Measurements from ENCODE around the gene FBP2.

FBP2 gene

DNA sequence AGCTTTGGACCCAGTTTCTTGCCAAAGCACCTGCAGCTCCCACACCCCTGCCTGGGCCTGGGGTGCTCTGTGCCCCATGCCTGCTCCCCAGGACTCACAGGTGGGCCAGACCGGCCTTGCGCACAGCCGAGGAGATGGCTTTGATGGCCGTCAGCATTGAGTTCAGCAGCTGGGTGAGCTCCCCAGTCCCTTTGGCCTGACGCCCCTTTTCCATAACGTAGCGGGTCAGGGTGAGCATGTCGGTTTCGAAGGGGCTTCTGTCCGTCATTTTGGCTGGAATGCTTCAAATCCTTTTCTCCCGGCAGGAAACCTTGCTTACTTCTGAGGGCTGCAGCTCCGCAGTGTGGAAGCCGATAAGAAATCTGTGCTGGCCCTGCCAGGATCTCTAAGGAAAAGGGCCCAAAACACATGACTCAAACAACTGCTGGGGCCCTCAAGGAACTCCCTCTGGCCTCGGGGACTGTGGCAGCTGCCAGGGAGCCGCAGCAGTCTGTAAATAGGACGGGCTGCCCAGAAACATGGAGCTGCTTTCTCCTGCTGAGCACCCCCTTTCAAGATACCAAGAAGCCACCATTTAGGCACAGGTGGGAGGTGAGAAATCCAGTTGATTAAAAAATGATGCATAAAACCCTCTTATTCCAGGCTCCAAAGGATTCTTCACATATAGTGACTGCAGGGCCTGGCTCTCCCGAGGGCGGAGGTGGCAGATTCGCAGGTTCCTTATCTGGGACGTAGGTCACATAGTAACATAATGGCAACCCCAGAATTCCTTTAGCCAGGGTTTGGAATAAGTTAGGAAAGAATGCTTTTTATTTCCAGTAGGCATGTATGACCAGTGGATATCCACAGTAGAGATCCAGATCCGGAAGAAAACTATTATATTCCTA lies at the start of gene FBP2:
Gene FBP2, minus strand, starts transcription at position 366 of the 887 bp plus-strand sequence. Its CDS starts 98 bp downstream, at position 268.
- Histone ChIP-seq H3K4me3 (ENCODE audit: low read depth, low read length) (no peak within 1 kb of the TSS), H3K27me3 (ENCODE audit: control insufficient read depth, insufficient read depth, low read length) (no peaks in the 10 kb centered on the region), H3K9me3 (ENCODE audit: control insufficient read depth, insufficient read depth, low read length) (no peaks in the 10 kb centered on the region), H3K9ac (ENCODE audit: low read depth, low read length) (no peak within 1 kb of the TSS), H3K36me3 (ENCODE audit: control insufficient read depth, insufficient read depth, low read length) (no peaks in the 10 kb centered on the region), H3K4me1 (ENCODE audit: control insufficient read depth, insufficient read depth, low read length) (no peaks in the 10 kb centered on the region)

DNA sequence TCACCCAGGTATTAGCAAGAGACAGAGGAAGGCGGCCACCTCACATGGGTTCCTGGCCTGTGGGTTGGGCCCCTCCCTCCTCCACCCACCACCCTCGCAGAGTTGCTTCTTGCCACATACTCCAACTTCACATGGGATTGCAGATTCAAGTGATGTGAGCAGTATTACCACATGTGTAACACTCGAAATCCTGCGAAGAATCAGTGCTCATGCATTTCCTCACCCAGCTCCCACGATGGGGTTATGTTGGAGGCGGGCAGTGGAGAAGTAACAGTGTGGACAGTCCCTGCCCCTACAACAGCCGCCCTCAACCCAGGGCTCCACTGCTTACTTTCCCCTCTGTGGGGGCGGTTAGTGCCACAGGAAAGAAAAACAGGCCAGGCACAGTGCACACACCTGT lies 49.6 kb upstream of the FBP2 start:
- H3K4me1 ChIP-seq (ENCODE audit: control insufficient read depth, insufficient read depth, low read length): peaks cover 6% of the 10 kb centered on the region
- H3K27me3 ChIP-seq (ENCODE audit: control insufficient read depth, insufficient read depth, low read length): peaks cover 53% of the 10 kb centered on the region
- no peaks in the 10 kb centered on the region for H3K9me3 ChIP-seq (ENCODE audit: control insufficient read depth, insufficient read depth, low read length)
- H3K36me3 ChIP-seq (ENCODE audit: control insufficient read depth, insufficient read depth, low read length): no peaks in the 10 kb centered on the region
- no peak overlapping the region for H3K4me3 ChIP-seq (ENCODE audit: low read depth, low read length)
- H3K9ac ChIP-seq (ENCODE audit: low read depth, low read length): no peak overlapping the region

DNA sequence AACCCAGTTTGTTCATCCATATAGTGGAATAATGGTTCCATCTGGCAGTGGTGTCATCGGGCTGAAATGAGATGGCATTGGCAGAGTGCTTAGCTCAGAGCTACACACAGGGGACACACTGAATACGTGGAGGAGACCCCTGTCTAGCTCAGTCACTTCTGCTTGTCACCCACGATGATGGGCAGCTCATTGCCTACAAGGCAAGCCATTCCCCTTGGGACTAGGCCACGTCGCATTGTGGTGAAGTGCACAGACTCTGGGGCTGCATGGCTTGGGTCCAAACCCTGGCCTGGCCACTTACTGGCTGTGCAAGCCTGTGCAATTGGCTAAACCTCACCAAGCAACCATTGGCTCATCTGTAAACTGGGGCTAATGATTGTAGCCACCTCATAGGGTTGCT lies 48.9 kb upstream of the FBP2 start:
- H3K27me3 ChIP-seq (ENCODE audit: control insufficient read depth, insufficient read depth, low read length): peaks cover 59% of the 10 kb centered on the region
- H3K4me3 ChIP-seq (ENCODE audit: low read depth, low read length): no peak overlapping the region
- H3K9ac ChIP-seq (ENCODE audit: low read depth, low read length): no peak overlapping the region
- no peaks in the 10 kb centered on the region for H3K9me3 ChIP-seq (ENCODE audit: control insufficient read depth, insufficient read depth, low read length)
- no peaks in the 10 kb centered on the region for H3K36me3 ChIP-seq (ENCODE audit: control insufficient read depth, insufficient read depth, low read length)
- peaks cover 6% of the 10 kb centered on the region for H3K4me1 ChIP-seq (ENCODE audit: control insufficient read depth, insufficient read depth, low read length)

DNA sequence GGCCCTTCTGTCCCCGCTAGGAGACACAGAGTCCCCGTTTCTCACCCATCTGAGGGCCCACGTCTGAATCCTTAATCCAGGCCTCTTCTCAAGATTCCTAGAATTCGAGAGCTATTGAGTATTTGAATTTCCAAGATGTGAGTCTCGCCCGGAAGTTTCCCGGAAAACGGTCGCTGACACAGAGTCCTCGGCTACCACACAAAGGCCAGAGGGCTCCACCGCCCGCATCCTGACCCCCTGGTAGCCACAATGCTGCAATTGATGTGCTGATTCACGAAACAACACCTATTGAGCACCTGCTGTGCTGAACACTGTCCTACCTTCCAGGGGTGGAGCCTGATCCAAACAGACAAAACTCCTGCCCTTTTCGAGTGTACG lies 46.4 kb upstream of the FBP2 start:
- Histone ChIP-seq H3K4me3 (ENCODE audit: low read depth, low read length) (peak overlapping the region; percentile 58), H3K9me3 (ENCODE audit: control insufficient read depth, insufficient read depth, low read length) (no peaks in the 10 kb centered on the region), H3K36me3 (ENCODE audit: control insufficient read depth, insufficient read depth, low read length) (no peaks in the 10 kb centered on the region), H3K27me3 (ENCODE audit: control insufficient read depth, insufficient read depth, low read length) (peaks cover 69% of the 10 kb centered on the region), H3K4me1 (ENCODE audit: control insufficient read depth, insufficient read depth, low read length) (peaks cover 6% of the 10 kb centered on the region), H3K9ac (ENCODE audit: low read depth, low read length) (no peak overlapping the region)

DNA sequence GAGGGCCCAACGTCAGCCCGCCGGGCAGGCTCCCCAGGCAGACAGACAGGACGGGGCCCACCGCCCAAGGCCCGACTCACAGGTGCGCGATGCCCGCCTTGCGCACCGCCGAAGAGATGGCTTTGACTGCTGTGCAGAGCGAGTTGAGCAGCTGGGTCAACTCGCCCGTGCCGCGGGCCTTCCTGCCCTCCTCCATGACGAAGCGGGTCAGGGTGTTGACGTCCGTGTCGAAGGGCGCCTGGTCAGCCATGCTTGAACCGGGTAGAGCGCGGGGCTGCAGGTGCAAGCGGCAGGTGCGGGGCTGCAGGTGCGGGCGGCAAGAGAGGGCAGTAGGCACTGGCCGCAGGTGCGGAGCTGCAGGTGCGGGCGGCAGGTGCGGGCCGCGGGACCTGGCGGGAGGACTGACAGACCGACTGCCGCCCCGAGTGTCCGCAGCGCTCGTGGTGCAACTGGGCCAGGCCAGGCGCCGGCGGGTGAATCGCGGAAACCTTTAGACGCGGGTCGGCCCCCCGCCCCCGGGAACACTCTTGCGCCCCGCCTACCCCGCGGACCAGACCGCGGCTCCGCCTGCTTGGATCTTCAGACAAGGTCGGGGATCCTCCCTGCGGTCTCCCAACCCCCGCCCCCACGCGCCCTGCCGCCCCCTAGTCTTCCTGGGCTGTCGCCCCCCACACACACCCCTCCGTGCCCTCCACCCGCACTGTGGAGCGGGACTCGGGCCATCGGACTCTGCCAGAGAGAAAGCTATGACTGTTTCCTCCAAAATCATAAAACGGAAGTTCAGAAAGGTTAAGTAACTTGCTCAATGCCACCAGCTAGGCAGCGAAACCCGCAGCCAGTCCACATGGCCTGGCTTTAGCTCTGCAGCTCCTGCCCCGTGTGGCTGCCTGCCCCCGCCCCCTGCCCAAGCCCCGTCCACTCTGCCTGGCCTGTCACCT lies 45.7 kb upstream of the FBP2 start, which contains the start of gene FBP1:
Gene FBP1, minus strand, starts transcription at position 458 of the 938 bp plus-strand sequence. Its CDS starts 208 bp downstream, at position 250.
- no peak within 1 kb of the TSS for H3K9ac ChIP-seq (ENCODE audit: low read depth, low read length)
- peaks cover 6% of the 10 kb centered on the region for H3K4me1 ChIP-seq (ENCODE audit: control insufficient read depth, insufficient read depth, low read length)
- H3K27me3 ChIP-seq (ENCODE audit: control insufficient read depth, insufficient read depth, low read length): peaks cover 69% of the 10 kb centered on the region
- H3K4me3 ChIP-seq (ENCODE audit: low read depth, low read length): peak within 1 kb of the TSS; percentile 58
- H3K9me3 ChIP-seq (ENCODE audit: control insufficient read depth, insufficient read depth, low read length): no peaks in the 10 kb centered on the region
- no peaks in the 10 kb centered on the region for H3K36me3 ChIP-seq (ENCODE audit: control insufficient read depth, insufficient read depth, low read length)

DNA sequence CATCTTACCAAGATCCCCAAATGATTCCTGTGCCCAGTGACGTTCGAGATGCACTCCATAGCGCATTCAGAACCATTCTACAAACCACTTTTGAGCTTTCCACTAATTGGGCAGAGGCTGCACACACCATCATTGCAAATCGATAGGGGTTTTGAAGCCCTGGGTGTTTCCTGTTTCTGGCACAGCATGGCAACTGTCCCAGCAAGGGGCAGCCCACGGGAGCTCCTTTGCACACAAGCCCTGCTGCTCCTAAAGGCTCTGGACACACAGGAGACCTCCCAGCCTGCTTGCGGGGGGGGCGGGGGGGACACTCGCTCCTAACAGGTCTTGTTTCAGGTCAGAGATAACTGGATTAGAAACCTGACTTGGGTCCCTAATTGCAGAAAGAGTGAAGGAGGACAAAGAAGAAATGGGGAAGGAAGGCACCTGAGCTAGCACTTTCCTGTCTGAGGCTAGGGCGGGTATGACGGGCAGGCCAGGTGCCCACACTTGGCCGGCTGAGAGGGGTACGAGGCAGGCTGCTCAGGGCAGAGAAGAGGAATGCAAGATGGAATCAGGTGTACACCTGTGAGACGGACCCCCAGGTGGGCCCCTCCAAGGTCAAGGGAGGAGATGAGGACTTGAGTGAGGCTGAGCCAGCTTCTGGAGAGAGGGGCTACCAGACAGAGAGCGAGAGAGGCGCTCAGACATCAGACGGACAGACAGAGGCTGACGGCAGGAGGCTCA lies 44.9 kb upstream of the FBP2 start:
- Histone ChIP-seq H3K27me3 (ENCODE audit: control insufficient read depth, insufficient read depth, low read length) (peaks cover 69% of the 10 kb centered on the region), H3K36me3 (ENCODE audit: control insufficient read depth, insufficient read depth, low read length) (no peaks in the 10 kb centered on the region), H3K9me3 (ENCODE audit: control insufficient read depth, insufficient read depth, low read length) (no peaks in the 10 kb centered on the region), H3K4me3 (ENCODE audit: low read depth, low read length) (peak overlapping the region; percentile 58), H3K4me1 (ENCODE audit: control insufficient read depth, insufficient read depth, low read length) (peaks cover 6% of the 10 kb centered on the region), H3K9ac (ENCODE audit: low read depth, low read length) (no peak overlapping the region)

DNA sequence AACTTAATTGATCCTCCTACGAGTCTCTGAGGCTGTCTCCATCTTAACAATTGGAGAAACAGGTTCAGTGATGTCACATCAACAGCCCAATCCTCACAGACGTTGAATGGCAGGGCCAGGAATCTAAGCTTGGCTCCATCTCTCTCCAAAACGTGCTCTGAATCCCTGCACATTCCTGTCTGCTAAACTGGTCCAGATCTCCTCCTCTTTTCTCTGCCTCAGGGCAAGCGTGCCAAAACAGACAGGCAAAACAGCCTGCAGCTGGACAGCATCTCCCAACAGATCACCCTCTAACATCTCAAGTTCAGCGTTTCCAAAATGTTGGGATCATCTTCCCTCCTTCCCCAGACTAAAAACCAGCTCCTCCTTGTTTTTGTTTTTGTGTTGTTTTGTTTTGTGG lies 39.1 kb upstream of the FBP2 start:
- Histone ChIP-seq H3K4me1 (ENCODE audit: control insufficient read depth, insufficient read depth, low read length) (peaks cover 11% of the 10 kb centered on the region), H3K36me3 (ENCODE audit: control insufficient read depth, insufficient read depth, low read length) (no peaks in the 10 kb centered on the region), H3K27me3 (ENCODE audit: control insufficient read depth, insufficient read depth, low read length) (peaks cover 22% of the 10 kb centered on the region), H3K9ac (ENCODE audit: low read depth, low read length) (no peak overlapping the region), H3K9me3 (ENCODE audit: control insufficient read depth, insufficient read depth, low read length) (no peaks in the 10 kb centered on the region), H3K4me3 (ENCODE audit: low read depth, low read length) (no peak overlapping the region)

DNA sequence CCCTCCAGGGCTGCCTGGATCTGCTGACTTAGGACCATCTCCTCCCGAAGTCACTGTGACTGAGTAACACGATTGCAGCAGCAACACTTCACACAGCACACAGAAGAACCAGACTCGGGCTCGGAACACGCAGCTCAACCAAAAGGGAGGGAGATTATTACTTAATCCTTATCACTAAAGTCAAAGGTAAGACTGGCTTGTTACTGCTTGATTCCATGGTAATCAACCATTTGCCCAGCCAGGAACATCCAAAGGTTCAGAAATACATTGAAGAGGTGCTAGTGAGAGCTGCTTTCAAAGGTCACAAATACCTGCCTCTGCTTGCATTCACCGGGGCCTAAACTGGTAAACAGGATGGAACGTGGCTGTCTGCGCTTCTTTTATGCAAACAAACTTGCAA lies 38.0 kb upstream of the FBP2 start:
- H3K9me3 ChIP-seq (ENCODE audit: control insufficient read depth, insufficient read depth, low read length): no peaks in the 10 kb centered on the region
- H3K27me3 ChIP-seq (ENCODE audit: control insufficient read depth, insufficient read depth, low read length): peaks cover 11% of the 10 kb centered on the region
- H3K4me3 ChIP-seq (ENCODE audit: low read depth, low read length): no peak overlapping the region
- no peak overlapping the region for H3K9ac ChIP-seq (ENCODE audit: low read depth, low read length)
- no peaks in the 10 kb centered on the region for H3K36me3 ChIP-seq (ENCODE audit: control insufficient read depth, insufficient read depth, low read length)
- peaks cover 11% of the 10 kb centered on the region for H3K4me1 ChIP-seq (ENCODE audit: control insufficient read depth, insufficient read depth, low read length)

DNA sequence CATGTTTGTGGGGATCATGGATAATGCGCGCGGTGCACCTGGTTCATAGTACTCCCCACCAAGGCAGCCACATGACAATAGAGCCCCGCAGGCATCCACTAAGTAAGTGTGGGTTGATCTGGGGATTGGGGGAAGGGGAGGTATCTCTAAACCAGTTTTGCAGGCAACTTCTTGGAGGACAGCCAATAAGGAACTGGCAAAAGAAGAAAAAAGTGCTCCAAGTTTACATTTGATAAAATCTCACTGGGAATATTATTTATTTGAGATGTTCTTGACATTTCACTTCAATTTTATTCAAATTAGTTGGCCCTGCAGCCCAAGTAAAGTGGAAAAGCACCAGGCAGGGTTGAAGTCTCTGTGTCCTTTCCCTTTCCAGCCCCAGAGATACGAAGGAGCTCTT lies 37.2 kb upstream of the FBP2 start:
- Histone ChIP-seq H3K9ac (ENCODE audit: low read depth, low read length) (no peak overlapping the region), H3K27me3 (ENCODE audit: control insufficient read depth, insufficient read depth, low read length) (peaks cover 10% of the 10 kb centered on the region), H3K9me3 (ENCODE audit: control insufficient read depth, insufficient read depth, low read length) (no peaks in the 10 kb centered on the region), H3K4me1 (ENCODE audit: control insufficient read depth, insufficient read depth, low read length) (peaks cover 11% of the 10 kb centered on the region), H3K36me3 (ENCODE audit: control insufficient read depth, insufficient read depth, low read length) (no peaks in the 10 kb centered on the region), H3K4me3 (ENCODE audit: low read depth, low read length) (no peak overlapping the region)

DNA sequence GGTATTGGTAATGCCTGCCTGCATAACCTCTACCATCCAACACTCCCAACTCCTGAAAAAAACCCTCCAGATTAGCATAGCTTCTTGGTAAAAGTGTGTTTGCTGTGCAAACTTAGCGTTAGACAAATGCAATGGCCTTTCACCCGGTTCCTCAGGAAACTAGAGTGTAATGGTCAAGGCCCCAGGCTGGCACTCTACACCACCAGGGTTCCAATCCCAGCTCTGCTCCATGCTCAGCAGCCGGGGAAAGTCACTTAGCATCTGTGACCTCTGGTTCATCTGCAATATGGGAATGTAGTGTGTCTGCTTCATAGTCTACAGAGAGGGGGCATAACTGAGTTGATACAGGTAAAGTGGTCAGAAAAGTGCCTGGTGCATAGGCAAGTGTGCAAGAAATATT lies 36.7 kb upstream of the FBP2 start:
- Histone ChIP-seq H3K9me3 (ENCODE audit: control insufficient read depth, insufficient read depth, low read length) (no peaks in the 10 kb centered on the region), H3K4me1 (ENCODE audit: control insufficient read depth, insufficient read depth, low read length) (peaks cover 11% of the 10 kb centered on the region), H3K9ac (ENCODE audit: low read depth, low read length) (no peak overlapping the region), H3K27me3 (ENCODE audit: control insufficient read depth, insufficient read depth, low read length) (peaks cover 4% of the 10 kb centered on the region), H3K36me3 (ENCODE audit: control insufficient read depth, insufficient read depth, low read length) (no peaks in the 10 kb centered on the region), H3K4me3 (ENCODE audit: low read depth, low read length) (no peak overlapping the region)

DNA sequence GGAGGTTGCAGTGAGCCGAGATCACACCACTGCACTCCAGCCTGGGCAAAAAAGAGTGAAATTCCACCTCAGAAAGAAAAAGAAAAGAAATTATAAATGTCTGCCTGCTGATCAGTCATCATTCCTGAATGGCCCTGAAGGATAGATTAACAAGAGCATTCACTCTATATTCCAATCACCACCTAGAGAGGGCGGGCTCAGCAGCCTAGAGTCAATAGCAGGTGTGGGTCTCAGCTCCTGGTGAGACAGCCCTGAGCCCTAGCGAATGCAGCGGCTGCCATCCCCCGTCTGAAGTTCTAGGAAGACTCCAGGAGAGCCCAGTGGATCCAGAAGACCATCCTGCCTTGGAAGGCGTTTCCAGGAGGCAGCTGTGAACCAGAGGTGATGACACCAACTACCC lies 33.7 kb upstream of the FBP2 start:
- H3K4me1 ChIP-seq (ENCODE audit: control insufficient read depth, insufficient read depth, low read length): peaks cover 11% of the 10 kb centered on the region
- H3K36me3 ChIP-seq (ENCODE audit: control insufficient read depth, insufficient read depth, low read length): no peaks in the 10 kb centered on the region
- no peak overlapping the region for H3K4me3 ChIP-seq (ENCODE audit: low read depth, low read length)
- no peaks in the 10 kb centered on the region for H3K27me3 ChIP-seq (ENCODE audit: control insufficient read depth, insufficient read depth, low read length)
- H3K9ac ChIP-seq (ENCODE audit: low read depth, low read length): no peak overlapping the region
- no peaks in the 10 kb centered on the region for H3K9me3 ChIP-seq (ENCODE audit: control insufficient read depth, insufficient read depth, low read length)
